ENCODE data around the gene BRD4. TPM values are rescaled to one million over a fixed set of nuclear protein-coding genes. Genes with fewer than 3 reads are reported as not detected.
A peak's percentile ranks its signal among the peaks of the same experiment; 100 is the strongest.

The BRD4 gene
- total RNA-seq, 1 experiment from 2014 or later, result 41.4 TPM

GRCh38 chr19:15268192-15268927 lies 64.0 kb downstream of the BRD4 start:
- H3K9me2 ChIP-seq (replicated peaks; ENCODE audit: insufficient read depth, low read length), result no peaks in the 10 kb centered on the region
- H3K79me2 ChIP-seq (ENCODE audit: low read length), result peaks cover 96% of the 10 kb centered on the region
- no peak overlapping the region for H3K9ac ChIP-seq (ENCODE audit: low read length)

GRCh38 chr19:15266683-15267082 lies 65.7 kb downstream of the BRD4 start:
- Histone ChIP-seq H3K36me3 (ENCODE audit: insufficient read depth, low read length) (peaks cover 42% of the 10 kb centered on the region), H3K9ac (ENCODE audit: low read length) (no peak overlapping the region), H2AFZ (ENCODE audit: low read length) (no peak overlapping the region), H3K4me2 (ENCODE audit: low read depth, low read length, poor library complexity, severe bottlenecking) (no peak overlapping the region), H3K27me3 (ENCODE audit: low read length) (no peaks in the 10 kb centered on the region), H3K27ac (ENCODE audit: low read length) (no peak overlapping the region), H3K9me2 (replicated peaks; ENCODE audit: insufficient read depth, low read length) (no peaks in the 10 kb centered on the region), H3K9me3 (ENCODE audit: low read length) (no peaks in the 10 kb centered on the region), H3K4me3 (ENCODE audit: low read length) (no peak overlapping the region), H3K4me1 (ENCODE audit: low read length) (no peaks in the 10 kb centered on the region), H3K79me2 (ENCODE audit: low read length) (peaks cover 93% of the 10 kb centered on the region), H4K20me1 (ENCODE audit: insufficient read depth, low read depth, low read length) (peaks cover 84% of the 10 kb centered on the region)
- DNase-seq, result no peak

More at GRCh38 chr19:15268192-15268927, 64.0 kb downstream of the BRD4 start:
- H3K9me3 ChIP-seq (ENCODE audit: low read length), result no peaks in the 10 kb centered on the region
- peaks cover 87% of the 10 kb centered on the region for H4K20me1 ChIP-seq (ENCODE audit: insufficient read depth, low read depth, low read length)
- DNase-seq, result no peak
- H2AFZ ChIP-seq (ENCODE audit: low read length), result no peak overlapping the region
- no peaks in the 10 kb centered on the region for H3K4me1 ChIP-seq (ENCODE audit: low read length)
- peaks cover 29% of the 10 kb centered on the region for H3K36me3 ChIP-seq (ENCODE audit: insufficient read depth, low read length)
- H3K4me2 ChIP-seq (ENCODE audit: low read depth, low read length, poor library complexity, severe bottlenecking), result no peak overlapping the region
- no peak overlapping the region for H3K27ac ChIP-seq (ENCODE audit: low read length)
- H3K4me3 ChIP-seq (ENCODE audit: low read length), result no peak overlapping the region
- H3K27me3 ChIP-seq (ENCODE audit: low read length), result no peaks in the 10 kb centered on the region

GRCh38 chr19:15265850-15266248 lies 66.5 kb downstream of the BRD4 start:
- Histone ChIP-seq H4K20me1 (ENCODE audit: insufficient read depth, low read depth, low read length) (peaks cover 76% of the 10 kb centered on the region), H3K27me3 (ENCODE audit: low read length) (no peaks in the 10 kb centered on the region), H3K9me3 (ENCODE audit: low read length) (no peaks in the 10 kb centered on the region), H3K36me3 (ENCODE audit: insufficient read depth, low read length) (peaks cover 42% of the 10 kb centered on the region), H3K9me2 (replicated peaks; ENCODE audit: insufficient read depth, low read length) (no peaks in the 10 kb centered on the region), H3K79me2 (ENCODE audit: low read length) (peaks cover 90% of the 10 kb centered on the region), H3K4me2 (ENCODE audit: low read depth, low read length, poor library complexity, severe bottlenecking) (no peak overlapping the region), H3K27ac (ENCODE audit: low read length) (no peak overlapping the region), H3K4me1 (ENCODE audit: low read length) (no peaks in the 10 kb centered on the region), H3K9ac (ENCODE audit: low read length) (no peak overlapping the region), H2AFZ (ENCODE audit: low read length) (no peak overlapping the region), H3K4me3 (ENCODE audit: low read length) (no peak overlapping the region)
- no peak for DNase-seq

- Histone ChIP-seq H3K79me2 (ENCODE audit: low read length) (peaks cover 89% of the 10 kb centered on the region), H3K4me1 (ENCODE audit: low read length) (no peaks in the 10 kb centered on the region), H3K4me2 (ENCODE audit: low read depth, low read length, poor library complexity, severe bottlenecking) (no peak overlapping the region), H3K9ac (ENCODE audit: low read length) (no peak overlapping the region), H3K36me3 (ENCODE audit: insufficient read depth, low read length) (peaks cover 45% of the 10 kb centered on the region), H3K27ac (ENCODE audit: low read length) (no peak overlapping the region), H2AFZ (ENCODE audit: low read length) (no peak overlapping the region), H3K4me3 (ENCODE audit: low read length) (no peak overlapping the region), H4K20me1 (ENCODE audit: insufficient read depth, low read depth, low read length) (peaks cover 73% of the 10 kb centered on the region), H3K9me3 (ENCODE audit: low read length) (no peaks in the 10 kb centered on the region), H3K9me2 (replicated peaks; ENCODE audit: insufficient read depth, low read length) (no peaks in the 10 kb centered on the region), H3K27me3 (ENCODE audit: low read length) (no peaks in the 10 kb centered on the region)
- DNase-seq, result no peak
These were observed 67.0 kb downstream of the BRD4 start for GRCh38 chr19:15265214-15265849.

GRCh38 chr19:15264933-15265206 lies 67.5 kb downstream of the BRD4 start:
- Histone ChIP-seq H3K36me3 (ENCODE audit: insufficient read depth, low read length) (peaks cover 50% of the 10 kb centered on the region), H3K27ac (ENCODE audit: low read length) (no peak overlapping the region), H2AFZ (ENCODE audit: low read length) (no peak overlapping the region), H3K79me2 (ENCODE audit: low read length) (peaks cover 88% of the 10 kb centered on the region), H3K4me1 (ENCODE audit: low read length) (no peaks in the 10 kb centered on the region), H3K27me3 (ENCODE audit: low read length) (no peaks in the 10 kb centered on the region), H3K4me3 (ENCODE audit: low read length) (no peak overlapping the region), H4K20me1 (ENCODE audit: insufficient read depth, low read depth, low read length) (peaks cover 73% of the 10 kb centered on the region), H3K9me3 (ENCODE audit: low read length) (no peaks in the 10 kb centered on the region), H3K9ac (ENCODE audit: low read length) (no peak overlapping the region), H3K4me2 (ENCODE audit: low read depth, low read length, poor library complexity, severe bottlenecking) (no peak overlapping the region), H3K9me2 (replicated peaks; ENCODE audit: insufficient read depth, low read length) (no peaks in the 10 kb centered on the region)
- peak; percentile 57 for DNase-seq

- Histone ChIP-seq H3K9me3 (ENCODE audit: low read length) (no peaks in the 10 kb centered on the region), H3K27me3 (ENCODE audit: low read length) (no peaks in the 10 kb centered on the region)
These were observed 68.0 kb downstream of the BRD4 start for GRCh38 chr19:15264061-15264932.

GRCh38 chr19:15263361-15263985 lies 68.9 kb downstream of the BRD4 start:
- H4K20me1 ChIP-seq (ENCODE audit: insufficient read depth, low read depth, low read length), result peaks cover 61% of the 10 kb centered on the region
- peaks cover 47% of the 10 kb centered on the region for H3K36me3 ChIP-seq (ENCODE audit: insufficient read depth, low read length)
- no peaks in the 10 kb centered on the region for H3K9me2 ChIP-seq (replicated peaks; ENCODE audit: insufficient read depth, low read length)
- peaks cover 87% of the 10 kb centered on the region for H3K79me2 ChIP-seq (ENCODE audit: low read length)
- no peak overlapping the region for H3K9ac ChIP-seq (ENCODE audit: low read length)
- H3K27ac ChIP-seq (ENCODE audit: low read length), result no peak overlapping the region
- H3K4me2 ChIP-seq (ENCODE audit: low read depth, low read length, poor library complexity, severe bottlenecking), result no peak overlapping the region
- no peak for DNase-seq
- H2AFZ ChIP-seq (ENCODE audit: low read length), result no peak overlapping the region
- no peaks in the 10 kb centered on the region for H3K27me3 ChIP-seq (ENCODE audit: low read length)
- H3K4me1 ChIP-seq (ENCODE audit: low read length), result no peaks in the 10 kb centered on the region
- no peaks in the 10 kb centered on the region for H3K9me3 ChIP-seq (ENCODE audit: low read length)
- no peak overlapping the region for H3K4me3 ChIP-seq (ENCODE audit: low read length)

More at GRCh38 chr19:15264061-15264932, 68.0 kb downstream of the BRD4 start:
- H3K4me3 ChIP-seq (ENCODE audit: low read length), result no peak overlapping the region
- H3K4me2 ChIP-seq (ENCODE audit: low read depth, low read length, poor library complexity, severe bottlenecking), result no peak overlapping the region
- H3K9ac ChIP-seq (ENCODE audit: low read length), result no peak overlapping the region
- H3K36me3 ChIP-seq (ENCODE audit: insufficient read depth, low read length), result peaks cover 51% of the 10 kb centered on the region
- H3K27ac ChIP-seq (ENCODE audit: low read length), result no peak overlapping the region
- no peaks in the 10 kb centered on the region for H3K9me2 ChIP-seq (replicated peaks; ENCODE audit: insufficient read depth, low read length)
- DNase-seq, result peak; percentile 84
- peaks cover 68% of the 10 kb centered on the region for H4K20me1 ChIP-seq (ENCODE audit: insufficient read depth, low read depth, low read length)
- H3K79me2 ChIP-seq (ENCODE audit: low read length), result peaks cover 88% of the 10 kb centered on the region
- no peaks in the 10 kb centered on the region for H3K4me1 ChIP-seq (ENCODE audit: low read length)
- no peak overlapping the region for H2AFZ ChIP-seq (ENCODE audit: low read length)

GRCh38 chr19:15262011-15262410 lies 70.3 kb downstream of the BRD4 start:
- Histone ChIP-seq H3K4me1 (ENCODE audit: low read length) (no peaks in the 10 kb centered on the region), H3K4me2 (ENCODE audit: low read depth, low read length, poor library complexity, severe bottlenecking) (no peak overlapping the region), H3K9me2 (replicated peaks; ENCODE audit: insufficient read depth, low read length) (no peaks in the 10 kb centered on the region), H3K9me3 (ENCODE audit: low read length) (no peaks in the 10 kb centered on the region), H3K79me2 (ENCODE audit: low read length) (peaks cover 79% of the 10 kb centered on the region), H3K9ac (ENCODE audit: low read length) (no peak overlapping the region), H3K36me3 (ENCODE audit: insufficient read depth, low read length) (peaks cover 49% of the 10 kb centered on the region), H3K4me3 (ENCODE audit: low read length) (no peak overlapping the region), H3K27ac (ENCODE audit: low read length) (no peak overlapping the region), H4K20me1 (ENCODE audit: insufficient read depth, low read depth, low read length) (peaks cover 48% of the 10 kb centered on the region), H2AFZ (ENCODE audit: low read length) (no peak overlapping the region), H3K27me3 (ENCODE audit: low read length) (no peaks in the 10 kb centered on the region)
- no peak for DNase-seq

All from Karpas-422 (cell line).